MM.1S (cell line): Measurements from ENCODE around the gene CYP4F8.

Source experiments
- DNase-seq: peaks from one replicate; pipeline ENCODE4 v3.0.0-alpha.2; 2015
- H2AFZ ChIP-seq: fragments of 300-600 bp; sonication (generic); 2 replicates; pipeline ENCODE4 v1.6.0; 2016; ENCODE audit warnings: antibody characterized with exemption, low read length
- H3F3A ChIP-seq: fragments of 300-600 bp; sonication (generic); 2 replicates; pipeline ENCODE4 v1.6.1; 2016; ENCODE audit warnings: mild to moderate bottlenecking, antibody characterized with exemption, low read length, moderate library complexity, mixed read lengths; ENCODE audit not compliant: insufficient read depth
- H3K27ac ChIP-seq: fragments of 300-600 bp; sonication (generic); 2 replicates; pipeline ENCODE4 v1.5.1; 2016; ENCODE audit warnings: mild to moderate bottlenecking, low read length
- H3K27me3 ChIP-seq: fragments of 300-600 bp; sonication (generic); replicated peaks from 2 replicates; pipeline ENCODE4 v1.6.0; 2016; ENCODE audit warnings: low read length; ENCODE audit not compliant: insufficient read depth
- H3K36me3 ChIP-seq: fragments of 300-600 bp; sonication (generic); replicated peaks from 2 replicates; pipeline ENCODE4 v1.6.1; 2016; ENCODE audit warnings: mild to moderate bottlenecking, low read length, mixed read lengths; ENCODE audit not compliant: insufficient read depth
- H3K4me1 ChIP-seq: fragments of 300-600 bp; sonication (generic); 2 replicates; pipeline ENCODE4 v1.6.1; 2016; ENCODE audit warnings: low read length, mixed read lengths
- H3K4me2 ChIP-seq: fragments of 300-600 bp; sonication (generic); 2 replicates; pipeline ENCODE4 v1.6.0; 2016; ENCODE audit warnings: low read depth, low read length
- H3K4me3 ChIP-seq: fragments of 300-600 bp; sonication (generic); 2 replicates; pipeline ENCODE4 v1.5.1; 2016; ENCODE audit warnings: low read length, mixed read lengths
- H3K79me2 ChIP-seq: fragments of 300-600 bp; sonication (generic); 2 replicates; pipeline ENCODE4 v1.6.1; 2016; ENCODE audit warnings: mixed run types, low read length, mixed read lengths
- H3K9ac ChIP-seq: fragments of 300-600 bp; sonication (generic); 2 replicates; pipeline ENCODE4 v1.6.1; 2016; ENCODE audit warnings: low read length, mixed read lengths
- H3K9me2 ChIP-seq: fragments of 300-600 bp; sonication (generic); replicated peaks from 2 replicates; pipeline ENCODE4 v1.6.1; 2016; ENCODE audit warnings: mild to moderate bottlenecking, low read length, mixed read lengths; ENCODE audit not compliant: insufficient read depth
- H3K9me3 ChIP-seq: fragments of 300-600 bp; sonication (generic); replicated peaks from 2 replicates; pipeline ENCODE4 v1.6.1; 2016; ENCODE audit warnings: mild to moderate bottlenecking, low read length, mixed read lengths; ENCODE audit not compliant: insufficient read depth
- H4K20me1 ChIP-seq: fragments of 300-600 bp; sonication (generic); 2 replicates; pipeline ENCODE4 v1.6.1; 2016; ENCODE audit warnings: mild to moderate bottlenecking, low read length, moderate library complexity, mixed read lengths; ENCODE audit not compliant: insufficient read depth
- EZH2 ChIP-seq: fragments of 300-600 bp; sonication (generic); optimal IDR thresholded peaks from 2 replicates; pipeline ENCODE3; 2017; ENCODE audit warnings: low read depth, mild to moderate bottlenecking, antibody characterized with exemption, low read length, mixed read lengths
- EZH2phosphoT487 ChIP-seq: fragments of 300-600 bp; sonication (generic); IDR thresholded peaks from 2 replicates; pipeline ENCODE4 v1.6.1; 2018; ENCODE audit warnings: antibody characterized with exemption, low read length
- TF ChIP-seq, protein P1 (sequence below): fragments of 300-600 bp; sonication (generic); IDR thresholded peaks from 2 replicates; pipeline ENCODE4 v1.5.1; 2016; ENCODE audit warnings: antibody characterized with exemption, low read length, mixed read lengths

The CYP4F8 gene

DNA sequence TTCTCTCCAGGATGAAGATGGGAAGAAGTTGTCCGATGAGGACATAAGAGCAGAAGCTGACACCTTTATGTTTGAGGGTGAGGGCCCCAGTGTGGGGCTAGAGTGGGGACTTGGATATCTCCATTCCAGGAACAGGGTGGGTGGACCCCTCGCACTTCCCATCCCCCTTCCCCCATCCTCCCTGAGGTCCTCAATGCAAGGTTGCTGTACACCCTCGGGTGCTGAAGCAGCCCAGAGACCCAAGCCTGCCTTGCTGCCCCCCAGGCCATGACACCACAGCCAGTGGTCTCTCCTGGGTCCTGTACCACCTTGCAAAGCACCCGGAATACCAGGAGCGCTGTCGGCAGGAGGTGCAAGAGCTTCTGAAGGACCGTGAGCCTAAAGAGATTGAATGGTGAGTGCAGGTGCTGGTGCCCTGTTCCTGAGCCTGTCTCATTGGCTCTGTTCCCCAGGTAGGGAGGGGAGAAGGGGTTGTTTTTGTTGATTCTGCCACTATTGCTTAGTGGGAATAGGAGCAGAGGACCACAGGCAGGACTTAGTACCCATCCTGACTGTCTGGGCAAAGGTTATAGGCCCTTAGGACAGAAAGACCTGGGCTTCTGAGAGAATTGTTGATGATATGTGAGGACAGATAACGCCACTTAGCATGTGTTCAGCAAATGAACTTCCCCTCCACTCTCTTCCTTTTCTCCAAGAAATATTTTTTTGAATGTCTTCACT, 37.7 kb downstream of the CYP4F8 start:
- Histone ChIP-seq H3K4me2 (no peak overlapping the region), H3K9ac (no peak overlapping the region), H3K27me3 (peaks cover 52% of the 10 kb centered on the region), H3F3A (no peaks in the 10 kb centered on the region), H3K9me3 (no peaks in the 10 kb centered on the region), H3K4me1 (no peaks in the 10 kb centered on the region), H3K9me2 (no peaks in the 10 kb centered on the region), H3K4me3 (no peak overlapping the region), H3K27ac (no peak overlapping the region), H4K20me1 (no peaks in the 10 kb centered on the region), H2AFZ (no peak overlapping the region), H3K79me2 (no peaks in the 10 kb centered on the region), H3K36me3 (no peaks in the 10 kb centered on the region)
- DNase-seq, result no peak
- TF ChIP-seq EZH2phosphoT487 (no peak), EZH2 (no peak)
- TF ChIP-seq, protein P1, sequence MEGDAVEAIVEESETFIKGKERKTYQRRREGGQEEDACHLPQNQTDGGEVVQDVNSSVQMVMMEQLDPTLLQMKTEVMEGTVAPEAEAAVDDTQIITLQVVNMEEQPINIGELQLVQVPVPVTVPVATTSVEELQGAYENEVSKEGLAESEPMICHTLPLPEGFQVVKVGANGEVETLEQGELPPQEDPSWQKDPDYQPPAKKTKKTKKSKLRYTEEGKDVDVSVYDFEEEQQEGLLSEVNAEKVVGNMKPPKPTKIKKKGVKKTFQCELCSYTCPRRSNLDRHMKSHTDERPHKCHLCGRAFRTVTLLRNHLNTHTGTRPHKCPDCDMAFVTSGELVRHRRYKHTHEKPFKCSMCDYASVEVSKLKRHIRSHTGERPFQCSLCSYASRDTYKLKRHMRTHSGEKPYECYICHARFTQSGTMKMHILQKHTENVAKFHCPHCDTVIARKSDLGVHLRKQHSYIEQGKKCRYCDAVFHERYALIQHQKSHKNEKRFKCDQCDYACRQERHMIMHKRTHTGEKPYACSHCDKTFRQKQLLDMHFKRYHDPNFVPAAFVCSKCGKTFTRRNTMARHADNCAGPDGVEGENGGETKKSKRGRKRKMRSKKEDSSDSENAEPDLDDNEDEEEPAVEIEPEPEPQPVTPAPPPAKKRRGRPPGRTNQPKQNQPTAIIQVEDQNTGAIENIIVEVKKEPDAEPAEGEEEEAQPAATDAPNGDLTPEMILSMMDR, result no peak

DNA sequence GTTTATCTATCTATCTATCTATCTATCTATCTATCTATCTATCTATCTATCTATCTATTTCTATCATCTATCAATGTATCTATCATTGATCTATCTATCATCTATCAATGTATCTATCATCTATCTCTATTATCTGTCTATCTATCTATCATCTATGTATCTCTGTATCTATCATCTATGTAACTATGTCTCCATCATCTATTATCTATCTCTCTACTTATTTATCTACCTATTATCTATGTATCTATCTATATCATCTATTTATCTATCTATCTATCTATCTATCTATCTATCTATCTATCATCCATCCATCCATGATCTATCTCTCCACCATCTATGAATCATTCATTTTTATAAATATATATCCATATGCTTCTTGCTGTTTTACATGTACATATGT, 41.4 kb downstream of the CYP4F8 start:
- Histone ChIP-seq H3K4me2 (no peak overlapping the region), H2AFZ (no peak overlapping the region), H3K4me1 (no peaks in the 10 kb centered on the region), H3K4me3 (no peak overlapping the region), H3K9ac (no peak overlapping the region), H3F3A (no peaks in the 10 kb centered on the region), H3K79me2 (no peaks in the 10 kb centered on the region), H3K27me3 (peaks cover 47% of the 10 kb centered on the region), H3K36me3 (no peaks in the 10 kb centered on the region), H4K20me1 (no peaks in the 10 kb centered on the region), H3K9me3 (no peaks in the 10 kb centered on the region), H3K27ac (no peak overlapping the region), H3K9me2 (no peaks in the 10 kb centered on the region)
- DNase-seq, result no peak
- TF ChIP-seq EZH2 (no peak), EZH2phosphoT487 (no peak)
- TF ChIP-seq, protein P1, result no peak

DNA sequence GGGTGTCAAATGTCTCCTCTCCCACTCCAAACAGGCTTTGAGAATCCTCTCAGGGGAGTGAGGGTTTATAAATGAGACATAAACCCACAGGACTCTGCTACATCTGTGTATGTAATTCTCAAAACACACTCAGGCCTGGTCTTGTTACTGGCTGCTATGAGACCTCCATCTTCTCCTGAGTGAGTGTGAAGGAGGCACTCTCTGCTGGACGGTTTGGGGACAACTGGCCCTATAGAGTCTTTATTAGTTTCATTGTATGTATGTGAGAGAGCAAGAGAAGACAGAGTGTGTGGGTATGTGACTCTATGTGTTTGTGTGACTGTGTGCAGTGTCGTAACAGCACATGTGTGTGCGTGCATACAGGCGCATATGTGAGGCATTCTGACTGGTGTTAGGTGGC, 48.2 kb downstream of the CYP4F8 start:
- Histone ChIP-seq H3K27me3 (peaks cover 21% of the 10 kb centered on the region), H3K4me1 (no peaks in the 10 kb centered on the region), H3K4me2 (no peak overlapping the region)

More for the DNA sequence above, 48.2 kb downstream of the CYP4F8 start:
- no peak overlapping the region for H3K27ac ChIP-seq
- TF ChIP-seq EZH2phosphoT487, result no peak
- no peak for TF ChIP-seq EZH2
- TF ChIP-seq, protein P1, result no peak
- no peaks in the 10 kb centered on the region for H3K36me3 ChIP-seq
- no peaks in the 10 kb centered on the region for H4K20me1 ChIP-seq
- no peaks in the 10 kb centered on the region for H3K9me3 ChIP-seq
- DNase-seq, result no peak
- no peaks in the 10 kb centered on the region for H3K9me2 ChIP-seq
- no peaks in the 10 kb centered on the region for H3K79me2 ChIP-seq
- no peak overlapping the region for H3K4me3 ChIP-seq
- H2AFZ ChIP-seq, result no peak overlapping the region
- H3K9ac ChIP-seq, result no peak overlapping the region
- H3F3A ChIP-seq, result no peaks in the 10 kb centered on the region
